HG02623 (cell line): Measurements from ENCODE around the gene TTC39C.
"Not testable (repeated sequence)": the region's sequence is repeated elsewhere in the genome, so short reads cannot be mapped to it uniquely, and the experiment has no call there.

Experiments used
- ATAC-seq: cut with Tn5 transposase; IDR thresholded peaks from one replicate; pipeline ENCODE4 v1.9.1; 2021; ENCODE audit warnings: moderate library complexity; ENCODE audit not compliant: unreplicated experiment

Gene TTC39C

DNA sequence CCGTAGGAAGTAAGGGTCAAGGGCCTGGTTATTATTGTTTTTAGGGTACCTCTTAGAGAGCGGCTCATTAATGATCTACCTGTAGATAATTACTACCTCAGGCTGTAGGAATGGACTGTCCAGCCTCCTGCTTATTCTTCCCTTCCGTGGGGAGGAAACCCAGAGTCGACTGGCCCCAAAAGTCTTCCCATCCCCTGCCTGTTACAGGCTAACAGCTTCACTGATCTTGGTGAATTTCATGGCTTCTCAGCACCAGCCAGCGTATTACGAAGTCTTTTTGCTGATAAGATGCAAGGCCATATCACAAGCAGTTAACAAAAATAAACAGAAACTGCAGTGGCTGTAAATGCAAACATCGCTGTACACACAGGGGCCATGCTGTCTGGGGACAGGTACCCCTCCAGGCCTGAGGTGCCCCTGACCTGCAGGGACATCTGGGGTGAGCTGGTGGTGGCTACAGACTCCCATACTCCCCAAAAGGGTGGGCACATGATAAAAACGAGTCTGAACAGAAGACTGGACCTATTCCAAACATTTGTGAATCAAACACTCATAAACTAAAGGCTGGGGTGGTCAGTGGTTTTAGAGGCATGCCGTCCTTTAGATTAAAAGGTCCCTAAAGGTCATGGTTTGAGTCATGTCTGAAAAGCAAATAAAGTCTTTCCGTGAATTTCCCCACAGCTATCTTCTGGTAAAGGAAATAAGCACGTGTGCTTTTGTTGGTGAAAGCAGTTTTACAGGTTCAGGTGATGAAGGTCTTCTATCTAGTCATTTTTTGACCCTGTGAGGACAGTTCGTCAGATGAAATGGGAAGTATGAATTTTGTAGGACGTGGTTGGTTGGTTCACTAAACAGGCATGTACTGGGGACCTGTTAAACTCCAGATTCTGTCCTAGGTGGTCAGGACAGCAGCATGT, 36.7 kb downstream of the TTC39C start:
- ATAC-seq = no peak

DNA sequence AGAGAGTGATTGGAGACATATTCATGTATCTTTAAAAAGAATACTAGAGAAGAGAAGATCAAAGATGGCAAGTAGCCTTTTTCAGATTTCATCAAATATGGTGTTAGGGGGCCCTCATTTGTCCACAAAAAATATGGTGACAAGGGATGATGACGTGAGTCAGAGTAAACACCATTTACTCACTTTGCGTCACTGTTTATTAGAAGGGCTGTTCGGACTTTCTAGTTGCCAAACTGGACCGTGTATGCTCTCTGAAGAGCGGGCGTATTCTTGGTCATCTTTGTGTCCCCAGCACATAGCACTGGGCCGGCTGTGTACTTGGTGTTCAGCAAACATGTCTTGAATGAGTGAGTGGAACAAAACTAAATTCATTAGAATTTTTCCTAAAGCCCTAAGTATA, 37.5 kb downstream of the TTC39C start:
- no peak for ATAC-seq

DNA sequence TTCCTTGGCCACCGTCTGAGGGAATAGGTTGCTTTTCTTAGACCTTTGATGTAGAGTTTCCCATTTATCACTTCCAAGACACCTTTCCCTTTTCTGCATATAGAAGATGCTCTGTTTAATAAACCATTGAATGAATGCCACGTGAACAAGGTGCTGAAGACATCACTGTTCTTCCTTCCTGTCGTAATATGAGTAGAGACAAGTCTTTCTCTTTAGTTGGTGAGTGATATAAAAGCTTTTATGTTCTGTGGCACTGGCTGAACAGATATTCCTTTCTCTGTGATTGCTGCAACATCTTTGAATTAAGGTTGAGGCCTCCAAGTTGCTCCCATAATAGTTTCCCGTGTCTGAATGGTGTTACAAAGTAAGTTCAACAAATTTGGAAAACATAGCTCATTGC, 38.7 kb downstream of the TTC39C start:
- no peak for ATAC-seq

DNA sequence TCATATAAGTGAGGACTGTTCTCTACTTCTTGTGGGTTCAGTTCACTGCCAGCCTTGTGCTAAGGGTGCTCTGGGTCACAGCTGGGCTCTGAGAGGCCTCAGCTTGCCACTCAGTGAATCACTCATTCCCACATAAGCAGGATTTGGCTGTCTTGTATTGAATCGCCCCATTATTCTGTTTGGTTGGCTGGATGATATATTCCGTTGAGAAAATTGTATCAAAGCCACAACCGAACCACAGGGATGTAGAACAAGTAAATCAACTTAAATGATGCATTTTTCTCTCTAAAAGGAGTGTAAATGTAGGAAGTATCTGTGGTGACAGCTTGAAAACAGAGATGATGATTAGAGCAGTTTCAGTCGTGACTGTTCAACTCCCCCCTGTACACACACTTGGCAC, 39.6 kb downstream of the TTC39C start:
- ATAC-seq = no peak

DNA sequence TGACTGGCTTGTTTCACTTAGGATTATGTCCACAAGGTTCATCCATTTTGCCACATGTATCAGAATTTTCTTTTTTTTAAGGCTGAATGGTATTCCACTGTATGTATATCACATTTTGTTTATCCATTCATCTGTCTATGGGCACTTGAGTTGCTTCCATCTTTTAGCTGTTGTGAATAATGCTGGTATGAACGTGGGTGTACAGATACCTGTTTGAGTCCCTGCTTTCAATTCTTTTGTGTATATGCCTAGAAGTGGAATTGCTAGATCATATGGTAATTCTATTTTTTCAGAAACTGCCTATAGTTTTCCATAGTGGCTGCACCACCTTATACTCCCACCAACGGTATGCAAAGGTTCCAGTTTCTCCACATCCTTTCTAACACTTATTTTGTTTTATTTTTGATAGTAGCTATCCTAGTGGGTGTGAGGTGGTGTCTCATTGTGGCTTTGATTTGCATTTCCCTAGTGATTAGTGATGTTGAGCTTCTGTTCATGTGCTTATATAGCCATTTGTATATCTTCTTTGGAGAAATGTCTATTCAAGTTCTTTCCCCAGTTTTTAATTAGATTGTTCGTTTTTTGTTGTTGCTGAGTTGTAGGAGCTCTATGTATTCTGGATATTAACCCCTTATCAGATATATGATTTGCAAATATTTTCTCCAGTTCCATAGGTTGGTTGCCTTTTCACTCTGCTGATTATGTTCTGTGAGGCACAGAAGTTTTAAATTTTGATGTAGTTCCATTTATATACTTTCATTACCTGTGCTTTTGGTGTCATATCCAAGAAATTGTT, 40.7 kb downstream of the TTC39C start:
- no peak for ATAC-seq

DNA sequence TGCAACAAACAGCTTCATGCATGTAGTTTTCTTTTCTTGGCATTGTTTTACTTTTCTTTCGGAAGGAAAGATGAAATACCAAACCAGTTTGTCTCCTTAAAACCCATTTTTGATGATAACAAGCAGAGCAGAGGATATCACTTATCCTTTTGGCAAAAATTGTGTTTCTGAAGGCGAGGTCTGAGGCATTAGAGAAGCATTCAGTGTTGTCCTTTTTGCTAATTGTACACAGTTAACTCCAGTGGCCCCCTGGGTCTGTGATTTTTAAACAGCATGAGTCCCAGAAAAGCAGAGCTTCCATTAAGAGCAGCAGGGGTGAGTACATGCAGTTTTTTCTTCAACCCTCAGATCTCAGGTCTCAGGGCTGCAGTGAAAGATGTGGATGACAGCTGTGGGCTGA, 41.3 kb downstream of the TTC39C start:
- no peak for ATAC-seq

DNA sequence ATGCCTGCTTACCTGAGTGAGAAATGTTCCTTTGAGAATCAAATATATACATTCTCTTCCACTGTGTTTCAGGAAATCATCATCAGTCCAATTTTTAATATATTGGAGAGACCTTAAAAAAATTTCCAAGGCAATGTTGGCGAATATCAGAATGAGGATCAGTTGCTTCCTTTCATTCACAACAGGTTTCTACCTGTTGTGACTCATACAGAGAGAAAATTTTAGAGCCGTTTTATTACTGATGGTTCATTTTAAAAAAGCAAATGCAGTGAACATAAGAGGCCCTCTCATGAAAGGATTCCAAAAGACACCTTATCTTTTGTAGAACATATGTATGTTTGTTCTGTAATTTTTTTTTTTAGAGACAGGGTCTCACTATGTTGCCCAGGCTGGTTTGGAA, 42.0 kb downstream of the TTC39C start:
- no peak for ATAC-seq

DNA sequence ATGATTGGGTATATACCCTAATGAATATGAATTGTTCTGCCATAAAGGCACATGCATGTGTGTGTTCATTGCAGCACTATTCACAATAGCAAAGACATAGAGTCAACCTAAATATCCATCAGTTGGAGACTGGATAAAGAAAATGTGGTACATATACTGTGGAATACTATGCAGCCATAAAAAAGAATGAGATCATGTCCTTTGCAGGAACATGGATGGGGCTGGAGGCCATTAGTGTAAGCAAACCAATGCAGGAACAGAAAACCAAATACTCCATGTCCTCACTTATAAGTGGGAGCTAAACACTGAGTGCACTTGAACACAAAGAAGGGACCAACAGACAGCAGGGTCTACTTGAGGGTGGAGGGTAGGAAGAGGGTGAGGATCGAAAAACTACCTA, 43.2 kb downstream of the TTC39C start:
- no peak for ATAC-seq

DNA sequence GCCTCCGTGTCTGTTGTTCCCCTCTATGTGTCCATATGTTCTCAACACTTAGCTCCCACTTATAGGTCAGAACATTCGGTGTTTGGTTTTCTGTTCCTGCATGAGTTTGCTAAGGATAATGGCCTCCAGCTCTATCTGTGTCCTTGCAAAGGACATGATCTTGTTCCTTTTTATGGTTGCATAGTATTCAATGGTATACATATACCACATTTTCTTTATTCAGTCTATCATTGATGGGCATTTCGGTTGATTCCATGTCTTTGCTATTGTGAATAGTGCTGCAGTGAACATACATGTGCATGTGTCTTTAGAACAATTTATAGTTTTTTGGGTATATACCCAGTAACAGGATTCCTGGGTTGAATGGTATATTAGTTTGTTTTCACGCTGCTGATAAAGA, 44.8 kb downstream of the TTC39C start:
- not testable (repeated sequence) for ATAC-seq

DNA sequence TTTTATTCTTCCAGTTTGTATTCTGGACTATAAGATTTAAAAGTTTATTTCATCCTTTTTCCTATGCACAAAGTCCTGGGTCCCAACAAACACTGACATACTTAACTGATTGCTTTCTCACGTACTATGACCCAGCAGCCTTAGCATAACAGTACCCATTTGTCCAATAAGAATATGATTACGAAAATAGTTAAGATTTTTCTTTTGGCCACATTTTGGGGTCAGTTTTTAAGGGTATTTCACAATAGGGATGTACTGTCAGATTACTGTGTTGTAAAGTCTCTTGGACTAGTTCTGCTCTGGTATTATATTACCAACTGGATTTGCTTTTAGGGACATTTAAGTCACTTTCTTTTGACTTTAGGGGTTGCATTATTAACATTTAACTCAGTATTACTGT, 46.1 kb downstream of the TTC39C start:
- no peak for ATAC-seq

DNA sequence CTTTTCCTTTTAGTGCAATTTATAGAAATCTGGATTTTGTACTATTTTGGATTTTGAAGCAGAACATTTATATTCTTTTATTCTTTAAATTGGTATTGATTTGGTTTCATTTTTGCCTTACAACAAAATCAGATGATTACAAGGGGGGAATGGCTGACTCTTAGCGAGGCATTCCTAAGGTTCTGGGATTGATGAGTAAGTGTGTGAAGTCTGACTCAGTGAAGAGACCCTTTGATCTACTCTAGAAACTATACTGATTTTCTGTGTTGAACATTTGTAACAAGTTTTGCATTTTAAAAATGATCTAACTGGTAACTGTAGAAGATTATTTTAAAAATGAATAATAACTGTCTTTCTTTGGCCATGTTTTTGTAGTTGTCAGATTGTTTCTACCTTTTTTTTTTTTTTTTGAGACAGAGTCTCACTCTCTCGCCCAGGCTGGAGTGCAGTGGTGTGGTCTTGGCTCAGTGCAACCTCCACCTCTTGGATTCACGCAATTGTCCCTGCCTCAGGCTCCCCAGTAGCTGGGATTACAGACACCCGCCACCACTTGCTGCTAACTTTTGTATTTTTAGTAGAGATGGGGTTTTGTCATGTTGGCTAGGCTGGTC, 48.7 kb downstream of the TTC39C start:
- no peak for ATAC-seq

DNA sequence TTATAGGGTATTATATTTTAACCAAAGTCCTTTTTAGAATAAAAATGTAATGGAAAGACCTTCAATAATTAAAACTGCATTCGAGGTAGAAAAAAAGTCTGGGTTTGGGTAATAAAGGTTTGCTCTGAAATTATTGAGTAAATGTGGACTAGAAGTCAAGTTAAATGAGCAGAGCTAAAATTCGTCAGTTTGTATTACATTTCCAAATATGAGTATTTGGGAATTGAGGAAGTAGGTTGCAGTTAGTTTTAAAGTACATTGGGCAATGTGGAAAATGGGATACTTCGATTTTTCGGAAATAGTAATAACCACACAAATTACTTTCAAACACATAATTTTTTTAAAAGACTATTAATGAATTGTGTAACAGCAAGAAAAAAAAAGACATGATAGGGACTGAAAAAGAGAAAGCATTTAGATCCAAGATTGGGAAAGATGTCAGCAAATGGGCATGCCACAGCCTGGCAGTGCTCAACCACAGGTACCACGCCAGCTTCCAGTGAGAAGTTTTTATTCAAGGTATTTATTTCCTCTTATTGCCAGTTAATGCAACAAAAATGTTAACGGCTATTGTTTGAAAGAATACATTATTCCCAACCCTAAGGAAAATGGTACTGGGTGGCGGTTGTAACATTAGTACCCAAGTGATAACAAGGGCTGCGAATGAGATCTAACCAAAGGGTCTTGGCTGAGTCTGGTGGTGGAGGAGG, 50.0 kb downstream of the TTC39C start:
- no peak for ATAC-seq

DNA sequence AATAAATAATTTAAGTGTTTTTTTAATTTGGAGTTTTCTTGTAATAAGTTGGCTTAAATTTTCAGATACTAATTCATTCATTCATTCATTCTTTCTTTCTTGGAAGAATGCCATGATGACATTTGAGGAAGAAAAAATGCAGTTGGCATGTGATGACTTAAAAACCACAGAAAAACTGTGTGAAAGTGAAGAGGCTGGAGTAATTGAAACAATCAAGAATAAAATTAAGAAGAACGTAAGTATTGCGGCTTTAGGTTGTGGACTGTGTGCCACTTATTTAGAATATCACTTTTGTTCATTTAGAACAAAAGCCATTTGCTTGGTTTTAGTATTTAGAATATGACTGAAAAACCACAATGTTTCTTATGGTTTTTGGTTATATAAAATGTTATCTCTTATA, 51.4 kb downstream of the TTC39C start:
- no peak for ATAC-seq

DNA sequence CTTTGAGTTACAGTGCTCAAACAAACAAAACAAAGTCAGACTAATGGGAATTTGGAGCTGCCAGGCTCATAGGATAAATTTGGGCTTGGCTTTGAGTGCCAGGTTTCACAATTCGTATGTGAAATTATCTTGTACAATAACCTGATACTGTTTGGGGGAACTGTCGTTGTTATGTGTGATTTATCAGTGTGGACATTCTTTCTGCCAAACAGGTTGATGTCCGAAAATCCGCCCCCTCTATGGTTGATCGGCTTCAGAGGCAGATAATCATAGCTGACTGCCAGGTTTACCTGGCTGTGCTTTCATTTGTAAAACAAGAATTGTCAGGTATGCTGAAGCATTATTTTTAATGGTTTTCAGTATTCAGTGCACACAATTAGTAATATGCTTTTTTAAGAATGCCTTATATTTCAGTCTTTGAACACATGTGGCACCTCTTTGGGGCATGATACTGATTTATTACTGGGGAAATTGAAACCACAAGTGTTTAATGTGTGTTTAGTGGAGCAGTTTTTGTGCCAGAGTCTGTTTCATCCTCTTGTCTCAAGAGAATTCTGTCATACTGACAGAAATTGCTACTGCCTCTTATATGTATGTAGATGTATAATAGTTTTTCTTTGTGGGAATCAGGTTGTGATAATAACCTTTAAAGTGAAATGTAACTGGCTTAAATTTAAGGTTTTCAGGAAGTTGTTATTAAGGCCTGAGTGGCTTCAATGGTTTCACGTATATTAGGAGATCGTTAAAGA, 54.6 kb downstream of the TTC39C start:
- ATAC-seq = no peak

DNA sequence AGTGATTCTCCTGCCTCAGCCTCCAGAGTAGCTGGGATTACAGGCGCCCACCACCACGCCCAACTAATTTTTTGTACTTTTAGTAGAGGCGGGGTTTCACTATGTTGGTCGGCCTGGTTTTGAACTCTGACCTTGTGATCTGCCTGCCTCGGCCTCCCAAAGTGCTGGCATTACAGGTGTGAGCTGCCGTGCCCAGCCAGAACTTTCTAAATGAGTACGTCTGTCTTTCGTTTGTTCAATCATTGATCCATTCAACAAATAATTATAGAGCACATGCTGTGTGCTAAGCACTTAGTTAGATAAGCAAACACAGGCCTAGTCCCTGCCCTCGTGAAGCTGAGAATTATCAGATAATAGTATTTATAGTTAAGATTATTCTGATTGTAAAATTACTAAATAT, 56.5 kb downstream of the TTC39C start:
- ATAC-seq = no peak

DNA sequence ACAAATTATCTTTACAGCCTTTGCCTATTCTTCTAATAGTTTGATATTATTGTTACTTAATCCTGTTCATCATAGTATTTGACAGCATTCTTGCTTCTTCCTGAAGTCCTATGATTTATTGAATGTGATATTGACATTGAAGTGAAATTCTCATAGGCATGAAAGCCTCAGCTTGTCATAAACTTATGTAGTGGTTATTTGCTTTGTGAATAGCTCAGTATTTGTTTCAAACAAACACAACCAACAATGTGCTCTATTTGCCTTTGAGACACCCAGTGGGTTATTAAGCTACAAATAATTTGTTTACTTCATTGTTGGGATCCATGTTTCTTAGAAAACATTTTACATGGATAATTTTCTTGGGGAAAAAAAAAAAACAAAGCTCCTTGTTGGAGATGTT, 57.2 kb downstream of the TTC39C start:
- no peak for ATAC-seq

DNA sequence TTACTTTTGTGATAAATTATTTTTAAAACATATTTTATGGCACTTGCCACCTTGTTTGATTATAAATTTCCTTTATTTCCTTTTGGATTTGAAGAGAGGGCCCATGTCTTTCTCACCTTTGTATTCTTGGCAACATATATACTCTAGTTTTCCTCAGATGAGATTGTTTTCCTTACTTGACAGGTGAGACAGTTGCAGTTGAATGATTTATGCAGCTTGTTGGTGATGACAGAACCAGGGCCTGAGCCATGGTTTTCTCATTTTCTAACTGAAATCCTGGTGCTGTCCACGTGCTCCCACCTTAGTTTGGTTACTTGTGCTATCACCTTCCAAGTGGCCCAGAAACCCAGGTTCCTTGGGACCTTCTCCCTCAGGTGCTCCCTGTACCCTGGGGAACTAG, 58.2 kb downstream of the TTC39C start:
- no peak for ATAC-seq

DNA sequence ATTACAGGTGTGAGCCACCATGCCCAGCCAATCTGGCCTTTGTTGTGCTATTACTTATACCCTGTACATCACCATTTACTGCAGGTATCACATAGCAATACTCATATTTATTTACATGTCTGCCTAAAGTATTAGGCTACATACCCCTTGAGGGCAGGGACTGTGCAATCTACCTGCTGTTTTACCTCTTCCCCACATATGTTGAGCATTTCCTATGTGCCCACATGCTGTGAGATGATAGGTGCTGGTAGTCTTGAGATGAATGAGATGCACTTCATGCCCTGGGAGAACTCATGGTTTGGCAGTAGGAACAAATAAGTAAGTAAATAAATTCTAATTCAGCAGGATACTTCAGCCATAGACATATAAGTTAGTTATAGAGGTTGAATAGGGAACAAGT, 59.2 kb downstream of the TTC39C start:
- ATAC-seq = no peak

DNA sequence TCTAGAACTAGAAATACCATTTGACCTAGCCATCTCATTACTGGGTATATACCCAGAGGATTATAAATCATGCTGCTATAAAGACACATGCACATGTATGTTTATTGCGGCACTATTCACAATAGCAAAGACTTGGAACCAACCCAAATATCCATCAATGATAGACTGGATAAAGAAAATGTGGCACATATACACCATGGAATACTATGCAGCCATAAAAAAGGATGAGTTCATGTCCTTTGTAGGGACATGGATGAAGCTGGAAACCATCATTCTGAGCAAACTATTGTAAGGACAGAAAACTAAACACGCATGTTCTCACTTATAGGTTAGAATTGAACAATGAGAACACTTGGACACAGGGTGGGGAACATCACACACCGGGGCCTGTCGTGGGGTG, 60.2 kb downstream of the TTC39C start:
- ATAC-seq = not testable (repeated sequence)

DNA sequence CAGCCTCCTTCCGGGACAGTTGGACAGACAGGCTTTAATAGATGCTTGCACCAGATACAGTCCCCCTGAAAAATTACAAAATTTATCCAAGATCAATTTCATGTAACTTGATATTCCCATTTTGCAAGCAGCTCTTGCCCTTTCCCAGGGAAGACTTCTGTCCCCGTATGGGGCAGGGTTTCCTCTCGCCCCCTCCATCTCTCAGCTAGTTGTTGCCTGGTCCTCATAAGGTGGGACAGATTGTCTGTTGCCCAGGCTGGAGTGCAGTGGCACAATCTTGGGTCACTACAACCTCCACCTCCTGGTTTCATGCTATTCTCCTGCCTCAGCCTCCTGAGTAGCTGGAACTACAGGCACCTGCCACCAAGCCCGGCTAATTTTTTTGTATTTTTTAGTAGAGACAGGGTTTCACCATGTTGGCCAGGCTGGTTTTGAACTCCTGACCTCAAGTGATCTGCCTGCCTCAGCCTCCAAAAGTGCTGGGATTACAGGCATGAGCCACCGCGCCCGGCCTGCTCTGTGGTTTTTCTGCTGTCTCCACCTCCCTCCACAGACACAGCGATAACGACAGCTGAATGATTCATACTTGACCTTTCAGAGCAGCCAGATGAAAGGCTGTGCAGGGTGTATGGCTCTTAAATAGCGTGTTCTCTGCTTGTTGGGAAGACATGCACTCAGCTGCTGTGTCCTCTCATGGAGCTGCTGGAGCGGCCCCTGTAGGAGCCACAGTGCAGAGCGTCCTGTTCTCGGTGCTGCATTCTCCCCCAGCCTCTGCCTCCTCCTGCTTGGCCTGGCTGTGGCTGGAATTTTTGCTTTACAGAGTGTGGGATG, 61.4 kb downstream of the TTC39C start:
- no peak for ATAC-seq
